HCEC 1CT (cell line): ENCODE results near the gene ARHGEF39.
A peak's percentile ranks its signal among the peaks of the same experiment; 100 is the strongest.

ENCODE experiments used
- DNase-seq: peaks from one replicate; pipeline ENCODE4 v3.0.0-alpha.2; 2017

Gene ARHGEF39

GRCh38 chr9:35690614-35691333 lies 25.8 kb upstream of the ARHGEF39 start:
- DNase-seq: peak; percentile 80

GRCh38 chr9:35690294-35690613 lies 25.3 kb upstream of the ARHGEF39 start:
- DNase-seq: no peak

- peak; percentile 91 for DNase-seq
These were observed 24.7 kb upstream of the ARHGEF39 start, which contains the start of gene TPM2 for GRCh38 chr9:35689542-35690293. Gene TPM2 (minus strand): TSS chr9:35689925. CDS start chr9:35689817, 108 bp downstream.

GRCh38 chr9:35688558-35689541 lies 23.9 kb upstream of the ARHGEF39 start:
- DNase-seq: peak; percentile 82

- DNase-seq: no peak
These were observed 23.1 kb upstream of the ARHGEF39 start for GRCh38 chr9:35687972-35688557.

GRCh38 chr9:35687306-35687705 lies 22.3 kb upstream of the ARHGEF39 start:
- DNase-seq: no peak

GRCh38 chr9:35686222-35687203 lies 21.5 kb upstream of the ARHGEF39 start:
- no peak for DNase-seq

GRCh38 chr9:35685506-35685905 lies 20.5 kb upstream of the ARHGEF39 start:
- no peak for DNase-seq

GRCh38 chr9:35684921-35685320 lies 19.9 kb upstream of the ARHGEF39 start:
- DNase-seq: no peak

- DNase-seq: no peak
These were observed 18.3 kb upstream of the ARHGEF39 start for GRCh38 chr9:35683323-35683722.

- no peak for DNase-seq
These were observed 17.7 kb upstream of the ARHGEF39 start for GRCh38 chr9:35682520-35683315.

GRCh38 chr9:35682051-35682450 lies 17.1 kb upstream of the ARHGEF39 start:
- DNase-seq: peak; percentile 52

GRCh38 chr9:35681341-35682002 lies 16.5 kb upstream of the ARHGEF39 start:
- DNase-seq: no peak

- no peak for DNase-seq
These were observed 15.5 kb upstream of the ARHGEF39 start for GRCh38 chr9:35680331-35681105.

GRCh38 chr9:35679766-35680330 lies 14.9 kb upstream of the ARHGEF39 start:
- DNase-seq: no peak

- DNase-seq: no peak
These were observed 14.1 kb upstream of the ARHGEF39 start for GRCh38 chr9:35679091-35679490.

GRCh38 chr9:35675732-35676392 lies 10.9 kb upstream of the ARHGEF39 start:
- DNase-seq: no peak

GRCh38 chr9:35675204-35675603 lies 10.2 kb upstream of the ARHGEF39 start:
- DNase-seq: no peak
